ENCODE measurements around the gene UACA.

Gene UACA

GRCh38 chr15:70783610-70784022 is 20.3 kb upstream of the UACA start:
- H3K4me1 ChIP-seq (ENCODE audit: control insufficient read depth, insufficient read depth, low read length), result no peaks in the 10 kb centered on the region
- H3K27me3 ChIP-seq (ENCODE audit: control insufficient read depth, insufficient read depth, low read length), result no peaks in the 10 kb centered on the region
- no peak overlapping the region for H3K27ac ChIP-seq (ENCODE audit: low read length)
- no peak for DNase-seq (ENCODE audit: low read depth, low spot score)
- no peaks in the 10 kb centered on the region for H3K9me3 ChIP-seq (ENCODE audit: control insufficient read depth, insufficient read depth, low read length)
- no CpG with 5 or more reads among the region's 6 CpGs for WGBS (ENCODE audit: insufficient coverage, insufficient read length)
- no peak overlapping the region for H3K4me3 ChIP-seq (ENCODE audit: low read length)
- H3K36me3 ChIP-seq (ENCODE audit: control insufficient read depth, insufficient read depth, low read length), result no peaks in the 10 kb centered on the region

- Histone ChIP-seq H3K27ac (ENCODE audit: low read length) (no peak overlapping the region), H3K4me1 (ENCODE audit: control insufficient read depth, insufficient read depth, low read length) (no peaks in the 10 kb centered on the region), H3K9me3 (ENCODE audit: control insufficient read depth, insufficient read depth, low read length) (no peaks in the 10 kb centered on the region), H3K4me3 (ENCODE audit: low read length) (no peak overlapping the region), H3K27me3 (ENCODE audit: control insufficient read depth, insufficient read depth, low read length) (no peaks in the 10 kb centered on the region), H3K36me3 (ENCODE audit: control insufficient read depth, insufficient read depth, low read length) (no peaks in the 10 kb centered on the region)
- no peak for DNase-seq (ENCODE audit: low read depth, low spot score)
- WGBS (ENCODE audit: insufficient coverage, insufficient read length), result no CpG with 5 or more reads among the region's 3 CpGs
These were observed 19.7 kb upstream of the UACA start for GRCh38 chr15:70783041-70783440.

- Histone ChIP-seq H3K9me3 (ENCODE audit: control insufficient read depth, insufficient read depth, low read length) (no peaks in the 10 kb centered on the region), H3K4me3 (ENCODE audit: low read length) (no peak overlapping the region), H3K27ac (ENCODE audit: low read length) (no peak overlapping the region), H3K4me1 (ENCODE audit: control insufficient read depth, insufficient read depth, low read length) (no peaks in the 10 kb centered on the region), H3K36me3 (ENCODE audit: control insufficient read depth, insufficient read depth, low read length) (no peaks in the 10 kb centered on the region), H3K27me3 (ENCODE audit: control insufficient read depth, insufficient read depth, low read length) (no peaks in the 10 kb centered on the region)
- no CpG with 5 or more reads among the region's 5 CpGs for WGBS (ENCODE audit: insufficient coverage, insufficient read length)
- no peak for DNase-seq (ENCODE audit: low read depth, low spot score)
These were observed 17.9 kb upstream of the UACA start for GRCh38 chr15:70781236-70781635.

GRCh38 chr15:70778258-70779076 is 15.1 kb upstream of the UACA start:
- Histone ChIP-seq H3K27ac (ENCODE audit: low read length) (no peak overlapping the region), H3K4me1 (ENCODE audit: control insufficient read depth, insufficient read depth, low read length) (no peaks in the 10 kb centered on the region), H3K9me3 (ENCODE audit: control insufficient read depth, insufficient read depth, low read length) (no peaks in the 10 kb centered on the region), H3K4me3 (ENCODE audit: low read length) (no peak overlapping the region), H3K36me3 (ENCODE audit: control insufficient read depth, insufficient read depth, low read length) (no peaks in the 10 kb centered on the region), H3K27me3 (ENCODE audit: control insufficient read depth, insufficient read depth, low read length) (no peaks in the 10 kb centered on the region)
- DNase-seq (ENCODE audit: low read depth, low spot score), result no peak
- WGBS (ENCODE audit: insufficient coverage, insufficient read length), result no CpG with 5 or more reads among the region's 3 CpGs

GRCh38 chr15:70777170-70777926 is 14.0 kb upstream of the UACA start:
- Histone ChIP-seq H3K36me3 (ENCODE audit: control insufficient read depth, insufficient read depth, low read length) (no peaks in the 10 kb centered on the region), H3K27me3 (ENCODE audit: control insufficient read depth, insufficient read depth, low read length) (no peaks in the 10 kb centered on the region), H3K4me1 (ENCODE audit: control insufficient read depth, insufficient read depth, low read length) (no peaks in the 10 kb centered on the region), H3K9me3 (ENCODE audit: control insufficient read depth, insufficient read depth, low read length) (no peaks in the 10 kb centered on the region), H3K27ac (ENCODE audit: low read length) (no peak overlapping the region), H3K4me3 (ENCODE audit: low read length) (no peak overlapping the region)
- DNase-seq (ENCODE audit: low read depth, low spot score), result no peak
- no CpG with 5 or more reads among the region's 7 CpGs for WGBS (ENCODE audit: insufficient coverage, insufficient read length)

GRCh38 chr15:70775160-70775559 is 11.8 kb upstream of the UACA start:
- H3K4me1 ChIP-seq (ENCODE audit: control insufficient read depth, insufficient read depth, low read length), result no peaks in the 10 kb centered on the region
- no CpG with 5 or more reads among the region's 2 CpGs for WGBS (ENCODE audit: insufficient coverage, insufficient read length)
- DNase-seq (ENCODE audit: low read depth, low spot score), result no peak

GRCh38 chr15:70772402-70772801 is 9.0 kb upstream of the UACA start:
- Histone ChIP-seq H3K4me1 (ENCODE audit: control insufficient read depth, insufficient read depth, low read length) (no peaks in the 10 kb centered on the region), H3K4me3 (ENCODE audit: low read length) (no peak overlapping the region), H3K36me3 (ENCODE audit: control insufficient read depth, insufficient read depth, low read length) (no peaks in the 10 kb centered on the region), H3K27me3 (ENCODE audit: control insufficient read depth, insufficient read depth, low read length) (no peaks in the 10 kb centered on the region), H3K27ac (ENCODE audit: low read length) (no peak overlapping the region), H3K9me3 (ENCODE audit: control insufficient read depth, insufficient read depth, low read length) (no peaks in the 10 kb centered on the region)
- no peak for DNase-seq (ENCODE audit: low read depth, low spot score)
- no CpG with 5 or more reads among the region's 3 CpGs for WGBS (ENCODE audit: insufficient coverage, insufficient read length)

More at GRCh38 chr15:70775160-70775559, 11.8 kb upstream of the UACA start:
- H3K27me3 ChIP-seq (ENCODE audit: control insufficient read depth, insufficient read depth, low read length), result no peaks in the 10 kb centered on the region
- H3K36me3 ChIP-seq (ENCODE audit: control insufficient read depth, insufficient read depth, low read length), result no peaks in the 10 kb centered on the region
- H3K9me3 ChIP-seq (ENCODE audit: control insufficient read depth, insufficient read depth, low read length), result no peaks in the 10 kb centered on the region
- no peak overlapping the region for H3K4me3 ChIP-seq (ENCODE audit: low read length)
- H3K27ac ChIP-seq (ENCODE audit: low read length), result no peak overlapping the region

GRCh38 chr15:70770863-70771262 is 7.5 kb upstream of the UACA start:
- Histone ChIP-seq H3K27ac (ENCODE audit: low read length) (no peak overlapping the region), H3K4me3 (ENCODE audit: low read length) (no peak overlapping the region), H3K36me3 (ENCODE audit: control insufficient read depth, insufficient read depth, low read length) (no peaks in the 10 kb centered on the region), H3K9me3 (ENCODE audit: control insufficient read depth, insufficient read depth, low read length) (no peaks in the 10 kb centered on the region), H3K4me1 (ENCODE audit: control insufficient read depth, insufficient read depth, low read length) (no peaks in the 10 kb centered on the region), H3K27me3 (ENCODE audit: control insufficient read depth, insufficient read depth, low read length) (no peaks in the 10 kb centered on the region)
- no CpG with 5 or more reads among the region's 3 CpGs for WGBS (ENCODE audit: insufficient coverage, insufficient read length)
- no peak for DNase-seq (ENCODE audit: low read depth, low spot score)

GRCh38 chr15:70768257-70768883 is 5.0 kb upstream of the UACA start:
- H3K4me1 ChIP-seq (ENCODE audit: control insufficient read depth, insufficient read depth, low read length), result no peaks in the 10 kb centered on the region
- no peak for DNase-seq (ENCODE audit: low read depth, low spot score)
- no peaks in the 10 kb centered on the region for H3K27me3 ChIP-seq (ENCODE audit: control insufficient read depth, insufficient read depth, low read length)
- H3K9me3 ChIP-seq (ENCODE audit: control insufficient read depth, insufficient read depth, low read length), result no peaks in the 10 kb centered on the region
- no peak overlapping the region for H3K27ac ChIP-seq (ENCODE audit: low read length)
- H3K36me3 ChIP-seq (ENCODE audit: control insufficient read depth, insufficient read depth, low read length), result no peaks in the 10 kb centered on the region
- no peak overlapping the region for H3K4me3 ChIP-seq (ENCODE audit: low read length)
- no CpG with 5 or more reads among the region's 3 CpGs for WGBS (ENCODE audit: insufficient coverage, insufficient read length)

GRCh38 chr15:70767667-70768066 is 4.3 kb upstream of the UACA start:
- Histone ChIP-seq H3K4me1 (ENCODE audit: control insufficient read depth, insufficient read depth, low read length) (no peaks in the 10 kb centered on the region), H3K4me3 (ENCODE audit: low read length) (no peak overlapping the region), H3K36me3 (ENCODE audit: control insufficient read depth, insufficient read depth, low read length) (no peaks in the 10 kb centered on the region), H3K27me3 (ENCODE audit: control insufficient read depth, insufficient read depth, low read length) (no peaks in the 10 kb centered on the region), H3K27ac (ENCODE audit: low read length) (no peak overlapping the region), H3K9me3 (ENCODE audit: control insufficient read depth, insufficient read depth, low read length) (no peaks in the 10 kb centered on the region)
- WGBS (ENCODE audit: insufficient coverage, insufficient read length), result no CpG with 5 or more reads among the region's 3 CpGs
- DNase-seq (ENCODE audit: low read depth, low spot score), result no peak
